MCF 10A (cell line): ENCODE data around the gene SETD1B. TPM values are rescaled to one million over a fixed set of nuclear protein-coding genes. Genes with fewer than 3 reads are reported as not detected.

ENCODE experiments used
- BruUV-seq: library from RNA; stranded (reverse); fragments of 400-500 nt; replicated peaks from 2 replicates; lab custom pipeline; 2021; lab: Mats Ljungman, UMichigan
- CTCF ChIA-PET: fragments of 300-600 bp; sonication (Branson Sonifier 250); formaldehyde crosslinking; extraction: SDS; loops from one replicate; lab custom pipeline; 2021; ENCODE audit warnings: antibody characterized with exemption, inconsistent platforms; lab: Yijun Ruan, JAX
- POLR2A ChIA-PET: fragments of 300-600, 350-650 bp; sonication (Branson Sonifier 250); formaldehyde crosslinking; extraction: SDS; loops from one replicate; lab custom pipeline; 2020; ENCODE audit warnings: antibody characterized with exemption, inconsistent platforms; lab: Yijun Ruan, JAX
- DNase-seq: peaks from one replicate; pipeline ENCODE4 v3.0.0-alpha.2; 2018; ENCODE audit not compliant: unreplicated experiment
- H3K27ac Mint-ChIP-seq: one replicate; pipeline ENCODE4 v1.8.0; 2022; ENCODE audit warnings: mild to moderate bottlenecking, low read depth, mixed read lengths; ENCODE audit not compliant: unreplicated experiment
- H3K27me3 Mint-ChIP-seq: one replicate; pipeline ENCODE4 v1.8.0; 2022; ENCODE audit warnings: mixed read lengths; ENCODE audit not compliant: insufficient read depth, unreplicated experiment
- H3K36me3 Mint-ChIP-seq: one replicate; pipeline ENCODE4 v1.8.0; 2022; ENCODE audit warnings: mild to moderate bottlenecking, moderate library complexity, mixed read lengths; ENCODE audit not compliant: insufficient read depth, unreplicated experiment
- H3K4me1 Mint-ChIP-seq: one replicate; pipeline ENCODE4 v1.8.0; 2022; ENCODE audit warnings: mixed read lengths; ENCODE audit not compliant: insufficient read depth, unreplicated experiment
- H3K4me3 Mint-ChIP-seq: one replicate; pipeline ENCODE4 v1.8.0; 2022; ENCODE audit warnings: mild to moderate bottlenecking, moderate library complexity, mixed read lengths; ENCODE audit not compliant: unreplicated experiment
- H3K9me3 Mint-ChIP-seq: one replicate; pipeline ENCODE4 v1.8.0; 2022; ENCODE audit warnings: mixed read lengths; ENCODE audit not compliant: unreplicated experiment
- CTCF ChIP-seq: fragments of 200-600 bp; IDR thresholded peaks from one replicate; pipeline ENCODE4 v1.8.0; 2022; ENCODE audit warnings: antibody characterized with exemption, mild to moderate bottlenecking; ENCODE audit not compliant: unreplicated experiment
- intact Hi-C: fragments of 100-400 bp; cut with micrococcal nuclease; formaldehyde crosslinking; loops from 2 replicates; pipeline ENCODE4 v1.14.1; 2022
- total RNA-seq: library from RNA; stranded (reverse); gene quantifications from 2 replicates; pipeline ENCODE4 v1.2.3, GENCODE V29; 2022

The SETD1B gene
- total RNA-seq, 1 experiment from 2014 or later, result 19.7 TPM

- peak; percentile 40 for DNase-seq
- Mint-ChIP-seq H3K4me1 (peaks cover 48% of the 10 kb centered on the region), H3K9me3 (no peaks in the 10 kb centered on the region), H3K27ac (no peak overlapping the region), H3K4me3 (peak overlapping the region; percentile 69), H3K36me3 (peaks cover 11% of the 10 kb centered on the region), H3K27me3 (no peaks in the 10 kb centered on the region)
- no TSS peak for BruUV-seq
- POLR2A ChIA-PET, result interaction anchor here (1.5 to 13.9 kb wide), 7 partner anchors 8 to 106 kb away, joined by 4 to 344 read pairs (median 11); partner anchors contain the start of genes PSMD9, SETD1B and TMEM120B
- CTCF ChIA-PET, result interaction anchor here (0.6 to 10.6 kb wide), 17 partner anchors 13 to 752 kb away, joined by 3 to 390 read pairs (median 19); partner anchors contain the start of genes PSMD9 and SETD1B
- no peak for TF ChIP-seq CTCF
- intact Hi-C loops, result loop anchor here (10.0 kb wide), 2 partner anchors 232 to 402 kb away; partner anchors contain the start of gene BCL7A
Observed at GRCh38 chr12:121792607-121793439, 11.0 kb upstream of the SETD1B start.

- ChIA-PET CTCF (interaction anchor here (0.6 to 10.6 kb wide), 30 partner anchors 13 to 751 kb away, joined by 3 to 390 read pairs (median 8); partner anchors contain the start of genes PSMD9, SETD1B and TMEM120B), POLR2A (interaction anchor here (1.2 to 13.9 kb wide), 8 partner anchors 8 to 166 kb away, joined by 3 to 344 read pairs (median 10); partner anchors contain the start of genes PSMD9, SETD1B and TMEM120B)
- no peaks in the 10 kb centered on the region for H3K27me3 Mint-ChIP-seq
- peak within 1 kb of the TSS; percentile 69 for H3K4me3 Mint-ChIP-seq
- H3K4me1 Mint-ChIP-seq, result peaks cover 52% of the 10 kb centered on the region
- DNase-seq, result peak; percentile 42
- H3K9me3 Mint-ChIP-seq, result no peaks in the 10 kb centered on the region
- TF ChIP-seq CTCF, result no peak
- peaks cover 17% of the 10 kb centered on the region for H3K36me3 Mint-ChIP-seq
- intact Hi-C loops, result loop anchor here (10.0 kb wide), 2 partner anchors 231 to 401 kb away; partner anchors contain the start of gene BCL7A
- BruUV-seq, result no TSS peak
- H3K27ac Mint-ChIP-seq, result peak within 1 kb of the TSS; percentile 90
Observed at GRCh38 chr12:121793440-121793837, 10.4 kb upstream of the SETD1B start, which contains the start of gene RHOF. TSS of gene RHOF (minus strand) at chr12:121793688. CDS start at chr12:121793633, 55 bp downstream.

GRCh38 chr12:121793838-121794533, 9.8 kb upstream of the SETD1B start:
- peak; percentile 100 for TF ChIP-seq CTCF
- Mint-ChIP-seq H3K36me3 (peaks cover 21% of the 10 kb centered on the region), H3K4me1 (peaks cover 58% of the 10 kb centered on the region), H3K9me3 (no peaks in the 10 kb centered on the region), H3K4me3 (peak overlapping the region; percentile 69), H3K27ac (peak overlapping the region; percentile 90), H3K27me3 (no peaks in the 10 kb centered on the region)
- POLR2A ChIA-PET, result interaction anchor here (0.8 to 13.9 kb wide), 12 partner anchors 9 to 336 kb away, joined by 3 to 344 read pairs (median 6); partner anchors contain the start of genes PSMD9, SETD1B and TMEM120B
- BruUV-seq, result no TSS peak
- peak; percentile 92 for DNase-seq
- intact Hi-C loops, result loop anchor here (1.0 to 10.0 kb wide), 5 partner anchors 18 to 401 kb away; partner anchors contain the start of genes BCL7A and PSMD9
- CTCF ChIA-PET, result interaction anchor here (0.6 to 10.6 kb wide), 54 partner anchors 14 to 1496 kb away, joined by 3 to 390 read pairs (median 4); partner anchors contain the start of genes ANAPC5, PSMD9, RNF34 and SETD1B
